IgD-negative memory B cell (primary cell): ENCODE results near the gene LYRM4. TPM values are rescaled to one million over a fixed set of nuclear protein-coding genes. Genes with fewer than 3 reads are reported as not detected.

Experiments
- H3K27ac Mint-ChIP-seq, 3 donors: one replicate each; pipeline ENCODE4 v1.8.0; 2020 to 2022; ENCODE audit warnings: mild to moderate bottlenecking in 3 of 3, mixed read lengths in 3 of 3, moderate library complexity in 1 of 3
- H3K27me3 Mint-ChIP-seq: one replicate; pipeline ENCODE4 v1.8.0; 2021; ENCODE audit warnings: mixed read lengths
- H3K36me3 Mint-ChIP-seq: one replicate; pipeline ENCODE4 v1.8.0; 2020; ENCODE audit warnings: mild to moderate bottlenecking, mixed read lengths
- H3K4me1 Mint-ChIP-seq, 3 donors: one replicate each; pipeline ENCODE4 v1.8.0; 2020 to 2022; ENCODE audit warnings: mixed read lengths in 3 of 3, mild to moderate bottlenecking in 1 of 3
- H3K4me3 Mint-ChIP-seq, 4 donors: one replicate each; pipeline ENCODE4 v1.8.0; 2020 to 2022; ENCODE audit warnings: mild to moderate bottlenecking in 4 of 4, mixed read lengths in 4 of 4, moderate library complexity in 3 of 4
- H3K9me3 Mint-ChIP-seq, 3 donors: one replicate each; pipeline ENCODE4 v1.8.0; 2020 to 2021; ENCODE audit warnings: mixed read lengths in 3 of 3, mild to moderate bottlenecking in 1 of 3
- polyA plus RNA-seq: library from polyadenylated mRNA; unstranded; fragments of 300-500 nt; fragmentation: Illumina TruSeq; gene quantifications from one replicate; pipeline ENCODE4 v1.2.3, GENCODE V29; 2021

LYRM4 gene
- polyA plus RNA-seq, 1 donor from 2014 or later: 36.3 TPM

GRCh38 chr6:5243069-5243468 lies 17.7 kb downstream of the LYRM4 start:
- H3K4me3 Mint-ChIP-seq: no peak overlapping the region
- H3K4me1 Mint-ChIP-seq: peaks cover 0 to 3% (median 3%) of the 10 kb centered on the region in 3 donors
- H3K27ac Mint-ChIP-seq: peak overlapping the region in 1 of 3 donors; percentile 51
- no peaks in the 10 kb centered on the region for H3K9me3 Mint-ChIP-seq
- H3K36me3 Mint-ChIP-seq: peaks cover 6% of the 10 kb centered on the region
- no peaks in the 10 kb centered on the region for H3K27me3 Mint-ChIP-seq

DNA sequence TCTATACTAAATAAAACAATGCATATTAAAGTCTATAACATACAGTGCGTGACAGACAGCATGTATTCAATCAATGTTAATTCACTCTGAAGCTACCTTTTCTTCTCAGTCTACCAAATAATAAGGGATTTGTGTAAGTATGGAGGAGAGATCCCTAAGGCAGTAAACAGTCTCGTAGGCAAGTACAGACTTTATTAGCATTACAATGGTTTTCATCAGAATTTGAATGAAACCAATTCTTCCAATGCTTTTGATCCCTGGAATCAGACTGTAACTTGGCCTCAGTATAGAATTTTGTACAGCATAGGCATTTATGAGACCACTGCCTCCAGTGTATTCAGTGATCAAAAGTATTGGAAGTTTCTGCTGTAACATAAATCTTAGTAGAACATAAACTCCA lies 19.5 kb downstream of the LYRM4 start:
- Mint-ChIP-seq H3K27me3 (no peaks in the 10 kb centered on the region), H3K9me3 (no peaks in the 10 kb centered on the region), H3K27ac (no peak overlapping the region), H3K4me3 (no peak overlapping the region), H3K36me3 (peaks cover 9% of the 10 kb centered on the region), H3K4me1 (peaks cover 0 to 3% (median 3%) of the 10 kb centered on the region in 3 donors)

- Mint-ChIP-seq H3K9me3 (no peaks in the 10 kb centered on the region), H3K4me1 (peaks cover 0 to 5% (median 4%) of the 10 kb centered on the region in 3 donors), H3K27ac (no peak overlapping the region), H3K27me3 (no peaks in the 10 kb centered on the region), H3K4me3 (no peak overlapping the region), H3K36me3 (peaks cover 9% of the 10 kb centered on the region)
Observed at GRCh38 chr6:5238336-5238735, 22.4 kb downstream of the LYRM4 start.

DNA sequence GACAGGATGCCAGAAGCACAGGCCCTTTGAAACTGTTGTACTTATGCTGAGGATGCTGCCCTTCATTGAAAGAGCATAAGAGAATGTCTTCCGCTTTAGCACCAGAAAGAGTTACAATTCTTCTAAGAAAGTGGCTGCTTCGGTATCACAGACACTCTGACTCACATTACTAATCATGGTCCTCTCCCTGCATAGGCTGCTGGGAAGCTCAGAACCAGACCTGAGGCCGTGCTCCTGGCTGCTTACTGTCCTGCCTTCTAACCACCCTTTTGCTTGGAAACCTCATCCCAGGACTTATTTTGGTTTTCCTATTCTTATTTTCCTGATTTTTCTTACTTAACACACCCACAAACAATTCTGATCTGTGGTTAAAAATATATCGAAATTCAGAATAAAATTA lies 22.9 kb downstream of the LYRM4 start:
- H3K27ac Mint-ChIP-seq: no peak overlapping the region
- no peak overlapping the region for H3K4me3 Mint-ChIP-seq
- peaks cover 0 to 5% (median 4%) of the 10 kb centered on the region in 3 donors for H3K4me1 Mint-ChIP-seq
- H3K27me3 Mint-ChIP-seq: no peaks in the 10 kb centered on the region
- H3K9me3 Mint-ChIP-seq: no peaks in the 10 kb centered on the region
- peaks cover 11% of the 10 kb centered on the region for H3K36me3 Mint-ChIP-seq

DNA sequence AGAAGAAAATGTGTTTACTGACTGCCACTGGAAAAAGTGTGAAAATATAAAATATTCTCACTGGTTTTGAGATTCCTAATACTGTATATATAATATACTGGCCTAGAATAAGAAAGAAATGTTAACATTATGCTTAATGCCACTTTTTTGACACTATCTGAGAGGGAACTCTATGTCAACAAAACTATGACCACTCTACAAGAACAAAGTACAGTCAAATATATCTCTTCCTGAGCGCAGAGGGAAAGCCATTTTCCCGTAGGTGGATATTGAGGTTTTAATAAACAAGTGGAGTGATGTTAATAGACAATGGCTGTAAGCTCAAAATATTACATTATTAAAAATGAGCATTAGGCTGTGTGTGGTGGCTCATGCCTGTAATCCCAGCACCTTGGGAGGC lies 24.9 kb downstream of the LYRM4 start:
- H3K9me3 Mint-ChIP-seq: no peaks in the 10 kb centered on the region
- H3K4me1 Mint-ChIP-seq: peaks cover 0 to 5% (median 4%) of the 10 kb centered on the region in 3 donors
- H3K36me3 Mint-ChIP-seq: peaks cover 6% of the 10 kb centered on the region
- no peak overlapping the region for H3K27ac Mint-ChIP-seq
- H3K27me3 Mint-ChIP-seq: no peaks in the 10 kb centered on the region
- H3K4me3 Mint-ChIP-seq: no peak overlapping the region

DNA sequence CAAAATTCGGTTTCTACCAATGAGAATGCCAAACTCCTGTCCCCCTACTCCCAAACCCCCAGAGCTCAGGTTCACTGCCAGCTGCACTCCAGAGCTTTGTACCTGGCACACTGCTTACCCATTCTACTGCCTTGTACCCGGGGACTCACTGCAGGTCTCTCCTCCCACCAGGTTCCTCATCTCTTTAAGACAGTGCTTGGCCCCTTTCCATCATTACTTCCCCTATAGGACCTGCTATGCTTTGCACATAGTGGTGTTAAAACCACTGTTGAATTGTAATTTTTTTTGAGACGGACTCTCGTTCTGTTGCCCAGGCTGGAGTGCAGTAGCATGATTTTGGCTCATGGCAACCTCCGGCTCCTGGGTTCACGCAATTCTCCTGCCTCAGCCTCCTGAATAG lies 25.9 kb downstream of the LYRM4 start:
- peaks cover 6% of the 10 kb centered on the region for H3K36me3 Mint-ChIP-seq
- H3K4me1 Mint-ChIP-seq: peaks cover 0 to 5% (median 4%) of the 10 kb centered on the region in 3 donors
- no peaks in the 10 kb centered on the region for H3K9me3 Mint-ChIP-seq
- peak overlapping the region in 1 of 4 donors; percentile 65 for H3K4me3 Mint-ChIP-seq
- no peak overlapping the region for H3K27ac Mint-ChIP-seq
- H3K27me3 Mint-ChIP-seq: no peaks in the 10 kb centered on the region

- Mint-ChIP-seq H3K27me3 (no peaks in the 10 kb centered on the region), H3K9me3 (no peaks in the 10 kb centered on the region), H3K27ac (no peak overlapping the region), H3K4me3 (no peak overlapping the region), H3K4me1 (peaks cover 0 to 4% (median 2%) of the 10 kb centered on the region in 3 donors), H3K36me3 (peaks cover 9% of the 10 kb centered on the region)
Observed at GRCh38 chr6:5231289-5231688, 29.5 kb downstream of the LYRM4 start.

DNA sequence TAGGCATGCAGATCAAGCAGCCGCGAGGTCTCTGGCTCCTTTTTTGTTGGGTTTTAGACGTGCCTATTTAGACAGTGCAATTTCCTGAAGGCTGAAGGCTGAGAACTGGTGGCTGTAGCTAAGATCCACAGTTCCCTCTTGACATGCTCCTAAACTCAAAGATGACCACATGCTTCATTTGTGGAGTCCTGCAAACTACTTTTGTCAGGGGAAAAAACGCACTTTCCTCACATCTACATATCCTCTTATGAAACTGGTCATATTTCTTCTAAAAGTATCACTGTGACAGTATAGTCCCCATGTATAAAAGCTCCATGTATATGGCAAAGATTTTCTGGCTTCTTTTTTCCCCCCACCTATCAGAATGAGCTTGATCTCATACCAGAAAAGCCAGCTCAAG lies 30.7 kb downstream of the LYRM4 start:
- Mint-ChIP-seq H3K27me3 (no peaks in the 10 kb centered on the region), H3K27ac (no peak overlapping the region), H3K36me3 (peaks cover 9% of the 10 kb centered on the region)

GRCh38 chr6:5229356-5229755 lies 31.4 kb downstream of the LYRM4 start:
- Mint-ChIP-seq H3K27me3 (no peaks in the 10 kb centered on the region), H3K4me1 (peaks cover 0 to 2% (median 0%) of the 10 kb centered on the region in 3 donors), H3K36me3 (peaks cover 9% of the 10 kb centered on the region), H3K4me3 (no peak overlapping the region), H3K27ac (no peak overlapping the region), H3K9me3 (no peaks in the 10 kb centered on the region)

More for the DNA sequence above, 30.7 kb downstream of the LYRM4 start:
- H3K4me3 Mint-ChIP-seq: no peak overlapping the region
- H3K4me1 Mint-ChIP-seq: peaks cover 0 to 4% (median 2%) of the 10 kb centered on the region in 3 donors
- H3K9me3 Mint-ChIP-seq: no peaks in the 10 kb centered on the region

GRCh38 chr6:5223309-5223708 lies 37.4 kb downstream of the LYRM4 start:
- Mint-ChIP-seq H3K36me3 (peaks cover 8% of the 10 kb centered on the region), H3K9me3 (no peaks in the 10 kb centered on the region), H3K27me3 (no peaks in the 10 kb centered on the region), H3K4me3 (no peak overlapping the region), H3K4me1 (no peaks in the 10 kb centered on the region), H3K27ac (no peak overlapping the region)

DNA sequence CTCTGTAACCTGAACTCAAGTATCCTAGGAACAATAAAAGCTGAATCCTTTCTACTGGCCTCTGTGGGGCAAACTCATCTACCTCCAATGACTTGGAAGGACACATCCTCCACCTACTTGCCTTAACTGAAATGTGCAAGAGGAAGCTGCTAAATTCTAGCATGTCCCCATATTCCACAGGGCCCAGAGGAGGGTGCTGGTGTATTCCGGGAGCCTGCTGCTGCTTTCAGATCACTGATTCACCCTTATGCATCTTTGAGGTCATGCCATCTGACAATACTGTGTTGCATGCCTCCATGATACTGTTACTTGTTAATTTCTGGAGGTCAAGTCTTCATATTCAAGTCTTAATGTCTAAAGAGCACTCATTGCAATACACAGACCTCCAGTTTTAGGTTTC lies 40.3 kb downstream of the LYRM4 start:
- Mint-ChIP-seq H3K9me3 (no peaks in the 10 kb centered on the region), H3K4me1 (peaks cover 0 to 6% (median 3%) of the 10 kb centered on the region in 3 donors), H3K36me3 (peaks cover 2% of the 10 kb centered on the region), H3K4me3 (no peak overlapping the region), H3K27me3 (no peaks in the 10 kb centered on the region), H3K27ac (no peak overlapping the region)

- Mint-ChIP-seq H3K27ac (peak overlapping the region in 1 of 3 donors; percentile 61), H3K4me1 (peaks cover 0 to 9% (median 4%) of the 10 kb centered on the region in 3 donors), H3K4me3 (no peak overlapping the region), H3K27me3 (no peaks in the 10 kb centered on the region), H3K36me3 (peaks cover 2% of the 10 kb centered on the region), H3K9me3 (no peaks in the 10 kb centered on the region)
Observed at GRCh38 chr6:5219011-5219691, 41.6 kb downstream of the LYRM4 start.

- H3K4me1 Mint-ChIP-seq: peaks cover 0 to 12% (median 4%) of the 10 kb centered on the region in 3 donors
- no peaks in the 10 kb centered on the region for H3K27me3 Mint-ChIP-seq
- H3K27ac Mint-ChIP-seq: peak overlapping the region in 2 of 3 donors; percentile 27 to 49
- H3K9me3 Mint-ChIP-seq: no peaks in the 10 kb centered on the region
- H3K36me3 Mint-ChIP-seq: peaks cover 10% of the 10 kb centered on the region
- H3K4me3 Mint-ChIP-seq: no peak overlapping the region
Observed at GRCh38 chr6:5217356-5217755, 43.4 kb downstream of the LYRM4 start.

GRCh38 chr6:5215799-5216198 lies 45.0 kb downstream of the LYRM4 start:
- peak overlapping the region in 1 of 3 donors; percentile 23 for H3K27ac Mint-ChIP-seq
- no peaks in the 10 kb centered on the region for H3K9me3 Mint-ChIP-seq

DNA sequence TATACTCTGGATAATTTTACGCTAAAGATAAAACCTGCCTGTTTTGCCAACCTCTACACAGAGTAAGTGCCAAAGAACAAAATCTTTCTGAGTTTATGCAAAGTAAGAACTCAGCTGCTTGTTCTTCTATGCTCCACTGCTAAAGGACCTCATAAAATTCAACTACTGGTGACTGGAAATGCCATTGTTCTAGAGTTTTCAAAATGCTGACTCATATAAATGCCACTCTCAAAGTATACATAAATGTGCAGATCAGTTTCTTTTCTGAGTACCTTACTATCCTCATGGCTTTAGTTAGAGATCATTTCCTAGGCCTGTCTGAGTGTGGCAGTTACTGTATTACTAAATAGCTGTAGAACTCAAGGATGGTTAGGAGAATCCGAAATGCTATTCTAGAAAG lies 45.6 kb downstream of the LYRM4 start:
- H3K36me3 Mint-ChIP-seq: peaks cover 7% of the 10 kb centered on the region
- no peaks in the 10 kb centered on the region for H3K9me3 Mint-ChIP-seq
- no peaks in the 10 kb centered on the region for H3K27me3 Mint-ChIP-seq
- no peak overlapping the region for H3K4me3 Mint-ChIP-seq
- no peak overlapping the region for H3K27ac Mint-ChIP-seq
- H3K4me1 Mint-ChIP-seq: peaks cover 0 to 12% (median 4%) of the 10 kb centered on the region in 3 donors

More at GRCh38 chr6:5215799-5216198, 45.0 kb downstream of the LYRM4 start:
- H3K4me3 Mint-ChIP-seq: no peak overlapping the region
- H3K4me1 Mint-ChIP-seq: peaks cover 0 to 12% (median 4%) of the 10 kb centered on the region in 3 donors
- H3K27me3 Mint-ChIP-seq: no peaks in the 10 kb centered on the region
- H3K36me3 Mint-ChIP-seq: peaks cover 7% of the 10 kb centered on the region

- peaks cover 7% of the 10 kb centered on the region for H3K36me3 Mint-ChIP-seq
- no peak overlapping the region for H3K4me3 Mint-ChIP-seq
- H3K27me3 Mint-ChIP-seq: no peaks in the 10 kb centered on the region
- H3K27ac Mint-ChIP-seq: no peak overlapping the region
- peaks cover 0 to 12% (median 4%) of the 10 kb centered on the region in 3 donors for H3K4me1 Mint-ChIP-seq
- no peaks in the 10 kb centered on the region for H3K9me3 Mint-ChIP-seq
Observed at GRCh38 chr6:5214570-5215052, 46.1 kb downstream of the LYRM4 start.
